Large intestine (tissue), 1 donor: ENCODE results near the gene TRIM50. TPM values are rescaled to one million over a fixed set of nuclear protein-coding genes. Genes with fewer than 3 reads are reported as not detected.

ENCODE experiments used
- polyA plus RNA-seq: library from polyadenylated mRNA; unstranded; fragments of 120-200 nt; gene quantifications from one replicate; pipeline ENCODE4 v1.2.1, GENCODE V29; 2013

Gene TRIM50
- polyA plus RNA-seq, 1 donor, result 0.42 TPM

Other genes starting within 250 kb of the TRIM50 start
- gene SPDYE9, start 242.0 kb downstream of the TRIM50 start, polyA plus RNA-seq, result 0.37 TPM
- 23.8 TPM for gene NSUN5, start 19.3 kb downstream of the TRIM50 start, polyA plus RNA-seq
- 0.04 TPM for gene FKBP6, start 79 bp upstream of the TRIM50 start, polyA plus RNA-seq
- 0.46 TPM for gene FZD9, start 105.7 kb upstream of the TRIM50 start, polyA plus RNA-seq
- gene BAZ1B, start 194.2 kb upstream of the TRIM50 start, polyA plus RNA-seq, result 37.3 TPM
- gene BCL7B, start 229.6 kb upstream of the TRIM50 start, polyA plus RNA-seq, result 40.7 TPM